GM04503 (cell line): Measurements from ENCODE around the gene CLDND2.
"Not testable (repeated sequence)": the region's sequence is repeated elsewhere in the genome, so short reads cannot be mapped to it uniquely, and the experiment has no call there.

Experiments used
- DNase-seq: peaks from one replicate; pipeline ENCODE4 v3.0.0-alpha.2; 2012; ENCODE audit warnings: low read depth

Gene CLDND2, protein sequence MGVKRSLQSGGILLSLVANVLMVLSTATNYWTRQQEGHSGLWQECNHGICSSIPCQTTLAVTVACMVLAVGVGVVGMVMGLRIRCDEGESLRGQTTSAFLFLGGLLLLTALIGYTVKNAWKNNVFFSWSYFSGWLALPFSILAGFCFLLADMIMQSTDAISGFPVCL

DNA sequence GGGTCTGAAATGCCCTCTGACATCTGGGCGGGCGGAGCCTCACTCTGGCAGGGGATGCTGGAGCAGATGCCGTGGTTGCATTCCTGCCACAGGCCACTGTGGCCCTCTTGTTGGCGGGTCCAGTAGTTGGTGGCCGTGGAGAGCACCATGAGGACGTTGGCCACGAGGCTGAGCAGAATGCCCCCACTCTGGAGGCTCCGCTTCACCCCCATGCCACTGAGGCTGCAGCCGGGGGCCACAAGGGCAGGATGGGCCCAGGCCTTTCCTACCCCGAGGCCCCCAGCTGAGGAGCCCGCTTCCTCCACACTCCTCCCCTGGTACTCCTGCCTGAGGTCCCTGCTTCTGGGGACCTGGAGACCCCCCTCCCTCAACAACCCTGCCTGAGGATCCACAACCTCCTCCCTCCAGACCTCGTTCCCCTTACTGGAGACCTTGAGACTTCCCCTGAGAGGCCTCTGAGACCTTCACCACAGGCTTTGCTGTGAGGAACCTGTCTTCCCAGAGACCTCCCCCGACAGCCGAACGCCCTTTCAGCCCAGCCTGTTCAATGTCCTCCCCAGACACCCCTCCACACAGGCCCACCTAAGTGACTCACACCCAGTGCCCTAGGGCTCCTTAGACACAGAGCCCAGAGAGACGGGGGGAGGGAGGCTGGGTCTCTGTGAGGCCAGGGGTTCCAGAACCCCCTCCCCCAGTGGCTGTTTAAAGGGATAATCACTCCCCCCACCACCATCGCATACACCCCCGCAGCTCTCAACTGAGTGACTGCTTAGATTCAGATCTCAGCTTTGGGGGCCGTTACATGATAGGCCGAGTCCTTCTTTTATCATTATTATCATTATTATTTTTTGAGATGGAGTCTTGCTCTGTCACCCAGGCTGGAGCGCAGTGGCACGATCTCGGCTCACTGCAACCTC, at the start of gene CLDND2:
Gene CLDND2, minus strand, starts transcription at position 638 of the 917 bp plus-strand sequence. Its CDS starts 426 bp downstream, at position 212.
- no peak for DNase-seq

- DNase-seq: no peak
Observed at GRCh38 chr19:51417810-51418157, 49.0 kb upstream of the CLDND2 start.

DNA sequence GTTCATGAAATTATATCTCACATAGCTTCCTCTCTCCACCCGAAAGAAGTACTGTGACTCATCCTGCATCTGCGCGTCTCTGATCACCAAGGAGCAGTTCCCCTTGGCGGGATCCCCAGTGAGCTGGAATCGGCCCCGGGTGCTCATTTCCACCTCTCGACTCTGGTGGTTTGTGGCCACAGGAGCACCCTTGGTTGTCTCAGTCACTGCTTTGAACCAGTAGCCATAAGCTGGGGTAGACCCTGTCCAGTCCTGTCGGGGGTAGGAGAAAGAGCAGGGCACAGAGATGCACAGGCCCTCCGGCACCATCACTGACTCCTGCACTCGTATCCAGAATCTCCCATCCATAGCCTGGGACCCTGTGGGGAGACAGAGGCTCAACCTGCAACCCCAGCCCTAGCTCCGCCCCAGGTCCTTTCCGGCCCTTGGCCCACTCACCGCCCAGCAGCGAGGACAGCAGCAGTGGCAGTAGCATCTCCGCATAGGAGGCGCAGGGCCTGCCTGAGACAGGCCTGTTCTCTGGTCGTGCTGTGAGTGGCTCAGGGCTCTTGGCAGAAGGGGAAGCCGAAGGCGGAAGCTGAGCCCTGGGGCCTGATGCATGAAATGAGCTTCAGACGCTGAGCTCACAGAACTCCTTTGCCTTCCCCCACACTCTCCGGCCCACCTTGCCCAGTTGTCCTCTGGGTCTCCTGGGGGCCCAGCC, 48.5 kb upstream of the CLDND2 start, which contains the start of gene SIGLEC10:
Gene SIGLEC10, minus strand, starts transcription at position 536 of the 703 bp plus-strand sequence. Its CDS starts 61 bp downstream, at position 475.
- no peak for DNase-seq

GRCh38 chr19:51416422-51416821, 47.6 kb upstream of the CLDND2 start:
- not testable (repeated sequence) for DNase-seq

- no peak for DNase-seq
Observed at GRCh38 chr19:51415187-51415586, 46.4 kb upstream of the CLDND2 start.

DNA sequence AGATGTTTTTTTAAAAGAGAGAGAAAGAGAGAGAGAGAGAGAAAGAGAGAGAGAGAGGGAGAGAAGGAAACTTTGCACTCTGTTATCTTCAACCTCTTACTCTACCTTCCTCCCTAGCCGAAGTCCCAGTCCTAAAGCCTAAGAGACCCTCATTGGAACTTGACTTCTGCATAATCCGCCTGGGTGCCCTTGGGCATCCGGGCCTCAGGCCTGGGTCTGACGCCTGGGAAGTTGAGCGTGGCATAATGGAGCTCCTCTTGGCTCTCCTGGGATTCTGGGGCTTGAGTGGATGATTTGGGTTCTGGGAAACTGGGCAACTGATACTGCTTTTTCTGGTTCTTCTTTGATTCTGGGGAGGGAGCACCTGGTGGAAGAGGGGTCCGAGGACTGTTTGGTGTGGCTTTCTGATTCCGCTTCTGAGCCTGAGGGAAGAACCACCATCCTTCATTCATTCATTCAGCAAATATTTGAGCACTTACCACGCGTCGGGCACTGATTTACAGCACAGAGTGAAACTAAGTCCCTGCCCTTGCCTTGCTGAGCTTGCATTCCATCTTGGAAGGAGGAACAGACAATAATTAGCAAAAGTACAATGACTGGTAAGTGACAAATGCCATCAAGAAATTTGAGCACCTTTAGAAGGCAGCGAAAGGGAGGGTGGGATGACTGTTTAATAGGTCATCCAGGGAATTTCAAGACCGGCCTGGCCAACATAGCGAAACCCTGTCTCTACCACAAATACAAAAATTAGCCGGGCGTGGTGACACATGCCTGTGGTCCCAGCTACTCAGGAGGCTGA, 42.3 kb upstream of the CLDND2 start:
- no peak for DNase-seq

DNA sequence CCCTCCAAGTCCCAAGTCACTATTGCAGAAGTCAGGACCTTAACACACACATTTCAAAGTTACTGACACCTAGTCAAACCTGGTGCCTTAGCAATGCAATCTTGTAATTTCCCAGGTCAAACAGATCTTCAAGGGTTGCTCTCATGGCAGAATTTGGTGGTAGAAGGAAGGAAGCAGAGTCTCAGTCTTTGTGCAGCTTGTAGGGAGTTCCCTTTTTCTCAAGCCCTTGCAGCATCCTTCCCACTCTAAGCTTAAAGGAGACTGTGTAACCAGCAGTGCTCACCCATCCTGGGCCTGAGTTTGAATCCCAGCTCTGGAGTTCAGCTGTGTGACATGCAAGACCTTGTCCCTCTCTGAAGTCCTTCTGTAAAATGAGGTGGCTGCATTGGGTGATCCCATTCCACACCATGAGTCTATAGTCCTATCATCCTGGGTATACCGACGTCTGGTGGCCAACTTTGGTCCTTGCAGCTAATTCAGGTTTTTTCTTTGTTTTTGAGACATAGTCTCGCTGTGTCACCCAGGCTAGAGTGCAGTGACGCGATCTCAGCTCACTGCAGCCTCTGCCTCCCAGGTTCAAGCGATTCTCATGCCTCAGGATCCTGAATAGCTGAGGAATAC, 38.8 kb upstream of the CLDND2 start:
- no peak for DNase-seq

DNA sequence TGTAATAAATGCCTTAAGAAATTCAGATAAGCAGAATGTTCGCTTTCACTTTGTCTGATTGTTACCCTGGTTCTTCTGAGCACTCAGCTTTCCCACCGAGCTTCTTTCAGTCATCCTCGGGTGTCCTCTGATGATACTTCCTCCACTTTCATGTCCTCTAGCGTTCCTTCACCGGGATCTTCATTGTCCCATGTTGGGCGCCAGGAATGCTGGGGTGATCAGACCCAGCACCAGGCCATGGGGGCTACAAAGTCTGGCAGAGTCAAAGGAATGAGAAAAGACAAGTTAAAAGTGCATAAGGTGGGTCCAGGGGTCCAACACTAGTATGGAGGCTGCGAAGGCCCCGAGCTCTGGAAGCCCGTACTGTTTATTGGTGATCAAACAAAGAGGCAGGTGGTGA, 33.3 kb upstream of the CLDND2 start:
- no peak for DNase-seq

- DNase-seq: not testable (repeated sequence)
Observed at GRCh38 chr19:51399936-51400335, 31.1 kb upstream of the CLDND2 start.

DNA sequence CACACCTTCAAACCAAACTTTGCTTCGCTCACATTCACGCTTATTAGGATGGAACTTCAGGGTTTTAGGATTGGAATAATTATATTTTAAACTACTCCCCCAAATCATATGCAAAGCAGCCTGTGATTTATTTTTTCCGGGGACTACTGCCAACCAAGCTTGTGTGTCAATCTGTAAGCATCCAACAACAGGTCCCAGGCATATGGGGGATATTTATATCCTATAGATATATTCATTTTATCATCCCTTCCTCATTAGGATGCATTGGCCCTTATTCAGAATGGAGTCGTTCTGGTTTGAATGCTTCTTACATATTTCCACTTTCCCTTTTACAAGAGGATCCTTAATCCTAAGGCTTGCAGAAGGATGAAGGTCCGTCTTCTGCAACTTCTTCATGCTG, 30.4 kb upstream of the CLDND2 start:
- DNase-seq: no peak

DNA sequence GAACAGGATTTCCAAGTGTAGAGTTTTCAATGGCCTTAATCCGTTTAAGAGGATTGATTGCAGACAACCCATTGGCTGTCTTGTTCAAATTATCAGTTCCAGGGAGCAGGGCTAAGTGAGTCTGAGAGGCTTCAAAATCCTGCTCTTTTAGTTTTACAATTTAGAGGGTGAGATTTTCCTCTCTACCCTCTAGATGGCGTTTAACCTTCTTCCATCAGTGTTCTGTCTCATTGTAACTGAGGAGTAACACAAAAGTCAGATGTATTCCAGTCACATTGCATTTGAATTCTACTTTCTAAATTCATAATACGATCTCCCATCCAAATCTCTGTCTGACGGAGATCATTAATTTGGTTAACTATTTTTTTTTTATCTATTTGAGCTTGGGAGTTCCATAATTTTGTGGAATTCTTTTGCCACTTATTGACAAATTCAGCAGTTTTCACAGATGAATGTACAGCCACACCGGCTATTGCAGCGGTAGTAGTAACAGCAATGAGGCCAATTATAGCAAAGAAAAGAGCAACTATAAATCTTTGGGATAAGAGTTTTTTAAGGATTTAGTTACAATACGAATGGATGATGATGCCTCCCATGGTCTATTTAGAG, 29.4 kb upstream of the CLDND2 start:
- DNase-seq: no peak

- DNase-seq: not testable (repeated sequence)
Observed at GRCh38 chr19:51397453-51397852, 28.6 kb upstream of the CLDND2 start.

DNA sequence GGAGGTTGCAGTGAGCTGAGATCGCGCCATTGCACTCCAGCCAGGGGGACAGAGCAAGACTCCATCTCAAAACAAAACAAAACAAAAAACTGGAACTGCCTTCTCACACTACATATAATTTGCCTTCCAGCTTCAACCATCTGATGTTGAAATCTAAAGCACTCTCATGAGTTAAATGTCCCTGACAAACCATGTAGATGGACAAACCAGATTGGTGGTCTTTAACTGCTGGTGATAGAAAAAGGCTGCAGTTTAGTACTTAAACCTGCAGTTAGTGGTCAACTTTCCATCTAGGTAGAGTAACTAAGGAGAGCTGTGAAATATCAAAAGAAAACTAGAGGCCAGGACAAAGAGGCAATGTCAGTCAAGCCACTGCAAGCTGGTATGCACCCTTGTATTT, 27.4 kb upstream of the CLDND2 start:
- DNase-seq: no peak

DNA sequence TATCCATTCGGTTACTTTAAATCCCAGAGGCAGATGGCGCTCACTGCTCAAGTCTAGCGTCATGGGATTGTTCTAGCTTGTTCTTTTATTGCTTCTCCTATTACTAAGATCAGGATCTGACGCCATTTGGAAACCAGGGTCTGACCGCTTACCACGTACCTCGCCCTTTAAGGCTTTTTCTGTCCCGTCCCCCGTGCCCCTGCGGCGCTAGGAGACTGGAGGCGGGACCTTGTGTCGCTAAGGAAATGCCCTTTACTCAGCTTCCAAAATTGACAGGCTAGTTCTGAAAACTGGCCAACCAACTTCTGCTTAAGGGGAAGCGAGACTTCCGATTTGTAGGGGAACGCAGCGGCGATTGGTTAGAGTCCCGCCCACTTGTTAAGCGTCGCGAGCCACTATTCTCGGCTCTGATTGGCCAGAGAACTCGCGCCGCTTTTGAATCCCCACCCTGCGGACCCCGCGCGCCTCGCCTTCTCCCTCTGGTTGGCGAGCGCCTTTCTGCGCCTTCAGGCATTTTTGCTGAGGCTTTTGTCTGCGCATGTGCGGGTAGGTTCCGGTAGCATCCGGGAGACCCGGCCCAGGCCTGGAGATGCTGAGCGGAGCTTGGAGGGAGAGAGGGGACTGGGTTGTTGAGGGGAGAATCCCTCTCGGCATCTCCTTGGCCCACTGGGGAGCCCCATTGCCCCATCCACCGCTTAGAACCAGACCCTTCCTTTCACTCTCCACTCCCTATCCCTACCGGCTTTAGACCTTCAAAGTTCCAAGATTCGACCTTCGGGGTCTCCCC, 25.4 kb upstream of the CLDND2 start:
- DNase-seq: peak; percentile 94

GRCh38 chr19:51392701-51393100, 23.9 kb upstream of the CLDND2 start:
- DNase-seq: no peak

DNA sequence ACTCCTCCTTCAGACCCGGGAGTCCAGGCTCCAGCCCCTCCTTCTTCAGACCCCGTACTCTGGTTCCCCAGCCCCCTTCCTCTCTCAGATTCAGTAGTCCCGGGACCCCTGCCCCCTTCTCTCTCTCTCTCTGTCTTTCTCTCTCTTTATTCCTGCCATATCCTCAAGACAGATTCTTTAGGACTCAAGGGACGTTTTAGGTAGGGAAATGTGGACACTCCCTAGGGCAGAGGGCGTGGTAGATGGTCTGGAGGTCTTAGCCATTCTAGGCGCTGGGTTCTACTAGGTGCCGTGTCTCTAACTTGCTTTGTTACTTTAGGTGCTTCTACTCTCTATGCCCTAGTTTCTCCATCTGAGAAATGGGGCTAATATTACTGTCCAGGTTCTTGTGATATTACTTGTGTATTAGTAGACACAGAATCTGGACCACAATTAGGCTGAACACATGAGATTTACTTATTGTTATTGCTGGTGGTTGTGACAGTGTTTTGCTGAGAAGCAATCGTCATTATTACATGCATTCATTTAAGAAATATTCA, 22.3 kb upstream of the CLDND2 start:
- DNase-seq: no peak

GRCh38 chr19:51389143-51389542, 20.3 kb upstream of the CLDND2 start:
- DNase-seq: no peak

- no peak for DNase-seq
Observed at GRCh38 chr19:51387924-51388389, 19.2 kb upstream of the CLDND2 start, which contains the start of gene LIM2. TSS of gene LIM2 (minus strand) at chr19:51387974. CDS start at chr19:51387443, 531 bp downstream.

GRCh38 chr19:51386882-51387520, 18.2 kb upstream of the CLDND2 start:
- no peak for DNase-seq
